ENCODE measurements around the gene LRRC10B.

LRRC10B gene

DNA sequence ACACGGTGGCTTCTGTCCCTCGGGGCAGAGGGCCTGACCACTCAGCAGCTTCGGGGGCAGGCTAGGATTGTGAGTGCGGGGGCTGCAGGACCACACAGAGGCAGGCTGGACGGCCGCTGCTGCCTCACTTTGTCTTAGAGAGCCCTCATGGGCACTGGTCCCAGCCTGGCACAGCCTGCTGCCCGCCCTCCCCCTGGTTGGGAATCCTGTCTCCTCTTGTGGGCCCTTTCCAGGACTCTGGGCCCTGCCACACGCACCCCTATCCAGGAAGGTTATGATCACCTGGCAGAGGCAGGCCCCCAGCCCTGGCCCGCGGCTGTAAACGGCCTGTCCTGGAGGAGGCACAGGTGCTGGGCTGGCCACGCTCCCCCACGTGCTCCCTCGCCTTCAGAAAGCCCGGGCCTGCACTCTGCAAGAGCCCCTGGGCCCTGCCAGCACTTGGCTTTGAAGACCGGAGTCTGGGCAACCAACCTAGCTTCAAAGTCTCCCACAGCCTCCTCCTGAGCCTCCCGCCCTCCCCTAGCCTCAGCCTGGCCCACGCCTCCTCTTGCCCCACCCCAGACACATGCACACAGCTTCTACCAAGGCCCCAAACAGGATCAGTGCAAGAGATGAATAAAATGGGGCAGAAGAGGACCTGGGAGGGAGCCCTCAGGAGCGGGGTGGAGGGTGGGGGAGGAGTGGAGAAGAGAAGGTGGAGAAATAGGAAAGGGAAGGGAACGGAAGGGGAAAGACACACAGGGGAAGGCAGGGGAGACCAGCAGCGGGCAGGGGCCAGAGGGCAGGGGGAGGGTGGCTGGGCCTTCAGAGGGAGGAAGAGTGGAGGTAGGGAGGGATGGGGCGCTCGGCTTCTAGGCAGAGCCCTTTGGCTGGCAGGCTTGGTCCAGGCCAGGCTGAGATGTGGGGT lies 41.4 kb downstream of the LRRC10B start:
- DNase-seq = no peak

DNA sequence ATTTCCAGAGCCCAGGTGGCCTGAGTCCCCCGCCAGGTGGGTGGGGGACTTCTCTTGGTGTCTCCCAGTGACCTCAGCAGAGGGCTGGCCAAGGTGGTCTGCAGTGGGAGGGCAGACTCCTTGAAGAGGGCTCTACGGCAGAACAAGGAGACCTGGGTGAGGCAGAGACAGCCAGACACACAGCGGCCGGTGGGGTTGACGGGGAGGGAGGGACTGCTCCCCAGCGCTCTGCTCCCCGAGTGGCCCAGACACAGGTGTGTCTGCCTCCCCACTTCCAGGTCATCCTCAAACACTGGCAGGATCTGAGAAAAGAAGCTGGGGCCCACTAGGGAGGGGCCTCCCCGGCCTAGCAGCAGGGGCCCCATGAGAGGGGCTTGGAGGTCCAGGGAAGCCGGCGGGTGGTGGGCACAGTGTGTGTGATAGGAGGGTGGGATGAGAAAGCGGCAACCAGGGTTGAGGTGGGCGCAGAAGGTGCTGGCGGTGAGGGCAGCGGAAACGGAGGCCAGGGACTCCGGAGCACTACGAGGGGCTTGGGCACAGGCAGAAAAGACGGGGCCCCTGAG lies 42.2 kb downstream of the LRRC10B start:
- no peak for DNase-seq

DNA sequence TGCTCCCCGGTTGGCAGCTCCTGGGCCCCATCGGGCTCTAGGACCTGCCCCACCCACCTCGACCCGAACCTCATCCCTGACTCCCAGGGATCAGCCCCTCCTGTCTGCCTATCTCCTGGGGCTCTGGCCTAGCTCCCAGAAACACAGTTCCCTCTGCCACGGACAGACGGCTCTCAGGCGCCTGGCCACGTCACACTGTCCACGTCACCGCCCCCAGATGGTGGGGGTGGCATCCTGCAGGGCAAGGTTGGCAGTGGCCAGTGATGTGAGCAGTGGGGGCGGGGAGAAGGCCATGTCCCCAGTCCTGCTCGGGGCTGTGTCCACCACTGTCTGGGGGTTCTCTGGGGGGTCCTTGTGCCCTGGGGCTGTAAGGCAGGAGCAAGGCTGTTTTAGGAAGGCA lies 43.1 kb downstream of the LRRC10B start:
- DNase-seq = no peak

DNA sequence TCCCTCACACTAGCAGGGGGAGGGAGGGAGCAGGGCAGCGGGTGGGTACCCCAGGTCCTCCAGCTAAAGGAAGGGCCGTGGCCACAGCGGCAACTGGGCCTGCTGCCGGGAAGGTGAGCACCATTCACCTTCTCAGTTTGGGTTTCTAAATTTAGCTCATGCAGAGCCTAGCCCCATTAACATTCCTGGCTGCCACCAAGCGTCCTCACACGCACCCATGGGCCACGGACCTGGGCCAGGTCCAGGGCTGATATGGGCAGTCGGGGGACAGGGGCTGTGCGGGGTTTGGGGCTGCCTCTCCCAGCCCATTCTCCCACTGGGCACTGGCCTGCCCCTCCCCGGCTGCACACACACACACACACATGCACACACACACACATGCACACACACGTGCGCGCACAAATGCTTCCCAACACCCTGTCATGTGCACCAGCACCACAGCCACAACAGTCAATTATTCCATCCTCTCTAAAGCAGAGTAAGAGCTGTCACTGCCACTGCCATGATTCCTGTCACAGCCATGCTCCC lies 43.6 kb downstream of the LRRC10B start:
- no peak for DNase-seq

DNA sequence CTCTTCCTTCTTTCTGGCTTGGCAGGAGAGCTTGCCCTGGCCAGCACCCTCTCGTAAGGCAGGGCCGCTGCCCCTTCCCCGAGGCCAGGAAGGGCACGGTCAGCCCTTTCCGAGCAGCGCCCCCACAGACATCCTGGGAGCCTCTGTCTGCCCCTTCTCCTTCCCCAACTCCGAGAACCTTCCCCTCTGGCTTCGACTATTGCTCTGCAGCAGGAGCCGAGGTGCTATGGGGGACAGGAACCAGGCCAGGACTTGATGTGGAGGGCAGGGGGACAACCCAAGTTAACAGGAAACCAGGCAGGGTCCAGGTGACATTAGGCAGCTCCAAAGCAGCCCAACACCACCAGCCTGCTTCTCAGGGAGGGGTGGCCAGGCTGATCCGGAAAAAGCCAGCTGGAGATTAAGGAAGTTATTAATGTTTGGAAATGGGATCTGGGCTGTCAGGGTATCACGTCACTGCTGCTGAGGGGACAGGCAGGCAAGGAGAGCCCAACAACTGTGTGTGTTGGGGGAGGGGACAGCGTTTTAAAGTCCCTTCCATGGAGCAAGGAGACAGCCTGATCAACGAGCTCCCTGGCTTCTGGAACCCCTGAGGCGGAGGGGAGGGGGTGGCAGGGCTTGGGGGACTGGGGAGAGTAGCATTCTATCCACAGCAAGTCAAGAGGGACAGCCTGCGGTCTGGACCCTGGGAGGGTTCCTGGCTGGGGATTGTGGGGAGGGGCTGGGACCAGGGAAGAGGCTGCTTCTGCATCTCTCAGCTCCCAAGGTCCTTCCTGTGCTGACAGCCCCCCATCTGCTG lies 45.0 kb downstream of the LRRC10B start:
- no peak for DNase-seq

DNA sequence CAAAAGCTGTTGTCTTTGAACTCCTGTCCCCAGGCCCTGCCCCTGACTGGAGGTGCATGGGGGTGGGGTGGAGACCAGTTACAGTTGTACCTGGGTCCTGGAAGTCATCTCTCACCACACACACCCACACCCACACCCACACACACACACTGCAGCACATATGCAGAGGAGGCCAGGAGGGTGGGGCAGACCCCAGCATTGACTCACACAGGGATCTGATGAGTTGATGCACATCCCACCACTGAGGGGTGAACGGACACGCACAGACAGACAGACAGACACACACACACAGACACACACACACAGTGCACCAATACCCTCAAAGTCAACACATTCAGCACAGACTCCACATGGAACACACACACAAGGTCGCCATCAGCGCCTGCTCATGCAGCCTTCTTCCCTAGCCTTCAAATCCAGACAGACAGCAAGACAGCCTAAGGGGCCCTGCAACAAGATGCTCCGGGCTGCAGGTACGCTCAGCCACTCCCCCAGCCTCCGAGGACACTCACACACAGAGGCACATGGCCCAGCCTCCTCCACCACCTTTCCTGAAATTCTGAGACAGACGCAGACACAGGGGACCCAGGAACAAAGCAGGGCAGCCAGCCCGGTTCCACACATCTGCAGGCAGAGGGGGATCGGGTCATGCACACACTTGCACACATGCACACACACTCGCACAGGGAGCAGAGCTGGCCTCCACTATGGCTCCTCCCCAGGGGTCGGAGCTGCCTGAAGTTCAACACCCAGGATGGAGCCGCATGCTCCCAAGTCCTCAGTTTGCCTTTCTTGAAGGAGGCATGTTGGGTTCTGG lies 45.8 kb downstream of the LRRC10B start:
- no peak for DNase-seq

DNA sequence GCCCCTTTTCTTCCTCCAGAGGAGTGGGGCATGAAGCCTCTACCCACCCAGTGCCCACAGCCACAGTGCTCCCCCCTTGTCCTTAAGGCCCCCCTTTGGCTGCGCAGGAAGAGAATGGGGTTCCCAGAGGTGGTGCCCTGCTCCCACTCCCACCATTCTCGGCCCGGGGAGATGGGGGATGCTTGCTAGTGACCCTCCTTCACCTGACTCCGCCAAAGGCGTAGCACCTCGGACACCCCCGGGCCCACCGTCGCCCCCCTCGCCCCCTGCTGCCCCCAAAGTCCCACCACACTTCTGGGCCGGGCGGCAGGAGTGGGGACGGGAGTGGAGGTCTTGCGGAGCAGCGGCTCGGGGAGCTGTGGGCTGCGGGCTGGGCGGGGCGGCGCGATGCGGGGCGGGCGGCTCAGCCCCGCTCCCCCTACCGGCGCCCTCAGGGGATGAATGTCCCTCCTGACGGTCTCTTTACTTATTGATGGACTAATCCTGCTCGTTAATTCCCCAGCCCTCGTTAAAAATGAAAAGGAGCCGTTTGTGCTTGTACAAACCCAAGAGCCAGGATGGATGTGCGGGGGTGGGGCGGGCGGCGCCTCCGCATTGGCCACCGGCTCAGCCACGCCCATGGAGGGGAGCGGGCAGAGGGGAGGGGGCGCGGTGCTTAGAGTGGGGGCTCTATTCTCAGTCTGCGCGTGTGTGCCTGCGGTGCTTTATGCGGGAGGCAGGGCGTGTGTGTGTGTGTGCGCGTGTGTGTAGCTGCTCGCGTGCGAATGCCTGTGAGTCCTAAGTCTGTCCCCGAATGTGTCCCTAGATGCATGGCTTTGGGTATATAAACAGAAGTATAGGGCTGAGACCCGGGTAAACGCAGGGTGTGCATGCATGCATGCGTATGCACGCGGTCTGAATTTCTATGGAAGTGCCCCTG lies 46.8 kb downstream of the LRRC10B start:
- no peak for DNase-seq

DNA sequence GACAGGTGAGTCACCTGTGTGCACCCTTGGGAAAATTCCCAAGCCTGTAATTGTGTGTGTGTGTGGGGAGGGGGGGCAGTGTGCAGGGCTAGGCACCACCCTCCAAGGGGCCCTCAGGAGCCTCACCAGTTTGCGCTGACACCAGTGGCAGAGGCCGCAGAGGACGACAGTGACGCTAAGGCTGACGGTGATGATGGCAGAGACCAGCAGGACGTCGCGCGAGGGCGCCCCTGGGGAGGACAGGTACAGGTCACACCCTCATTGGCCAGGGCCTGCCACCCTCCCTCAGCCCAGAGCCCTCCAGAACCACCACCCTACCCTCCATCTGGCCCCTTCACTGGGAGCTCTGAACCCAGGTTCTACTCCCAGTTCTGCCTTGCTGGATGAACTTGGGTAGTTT lies 47.4 kb downstream of the LRRC10B start:
- DNase-seq = no peak

DNA sequence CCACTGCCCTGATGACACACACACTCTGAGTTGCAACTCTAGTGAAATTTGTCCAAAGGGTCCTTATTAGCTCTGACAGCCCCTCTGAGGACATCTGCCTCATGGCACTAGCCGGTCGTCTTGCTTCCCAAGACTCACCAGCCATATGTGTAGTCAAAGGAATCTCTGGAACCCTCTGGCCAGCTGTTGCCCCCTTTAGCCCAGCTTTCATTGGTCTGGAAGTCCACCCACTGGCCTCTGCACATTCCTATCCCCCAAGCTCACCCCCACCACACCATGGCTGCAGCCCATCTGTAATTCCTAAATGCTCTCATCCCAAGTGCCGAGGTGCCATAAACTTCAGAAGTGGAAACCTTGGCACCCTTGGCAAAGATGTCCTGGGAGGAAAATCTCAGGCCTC lies 48.1 kb downstream of the LRRC10B start:
- no peak for DNase-seq
